Astrocyte (in vitro differentiated cells and primary cell): ENCODE results near the gene KIF26B.

Experiments used
- EZH2 ChIP-seq: IDR thresholded peaks from 2 replicates; pipeline ENCODE4 v1.6.1; 2012; ENCODE audit warnings: mild to moderate bottlenecking, low read length, inconsistent platforms; ENCODE audit not compliant: insufficient read depth
- TF ChIP-seq, protein P1 (sequence below): IDR thresholded peaks from 2 replicates; pipeline ENCODE4 v1.5.1; 2011; ENCODE audit warnings: low read depth, mild to moderate bottlenecking, inconsistent platforms, low read length, moderate library complexity; ENCODE audit not compliant: insufficient read depth

GRCh38 chr1:245753807-245754206 lies 599.0 kb downstream of the KIF26B start:
- TF ChIP-seq, protein P1, sequence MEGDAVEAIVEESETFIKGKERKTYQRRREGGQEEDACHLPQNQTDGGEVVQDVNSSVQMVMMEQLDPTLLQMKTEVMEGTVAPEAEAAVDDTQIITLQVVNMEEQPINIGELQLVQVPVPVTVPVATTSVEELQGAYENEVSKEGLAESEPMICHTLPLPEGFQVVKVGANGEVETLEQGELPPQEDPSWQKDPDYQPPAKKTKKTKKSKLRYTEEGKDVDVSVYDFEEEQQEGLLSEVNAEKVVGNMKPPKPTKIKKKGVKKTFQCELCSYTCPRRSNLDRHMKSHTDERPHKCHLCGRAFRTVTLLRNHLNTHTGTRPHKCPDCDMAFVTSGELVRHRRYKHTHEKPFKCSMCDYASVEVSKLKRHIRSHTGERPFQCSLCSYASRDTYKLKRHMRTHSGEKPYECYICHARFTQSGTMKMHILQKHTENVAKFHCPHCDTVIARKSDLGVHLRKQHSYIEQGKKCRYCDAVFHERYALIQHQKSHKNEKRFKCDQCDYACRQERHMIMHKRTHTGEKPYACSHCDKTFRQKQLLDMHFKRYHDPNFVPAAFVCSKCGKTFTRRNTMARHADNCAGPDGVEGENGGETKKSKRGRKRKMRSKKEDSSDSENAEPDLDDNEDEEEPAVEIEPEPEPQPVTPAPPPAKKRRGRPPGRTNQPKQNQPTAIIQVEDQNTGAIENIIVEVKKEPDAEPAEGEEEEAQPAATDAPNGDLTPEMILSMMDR: no peak
- TF ChIP-seq EZH2: no peak
